Limb (tissue), 2 donors: ENCODE data around the gene CHP2.
"Not testable (repeated sequence)": the region's sequence is repeated elsewhere in the genome, so short reads cannot be mapped to it uniquely, and the experiment has no call there.

Experiments used
- DNase-seq, 2 donors: peaks; one replicate each; pipeline ENCODE4 v3.0.0-alpha.2; 2016; ENCODE audit errors: extremely low spot score in 2 of 2

CHP2 gene

DNA sequence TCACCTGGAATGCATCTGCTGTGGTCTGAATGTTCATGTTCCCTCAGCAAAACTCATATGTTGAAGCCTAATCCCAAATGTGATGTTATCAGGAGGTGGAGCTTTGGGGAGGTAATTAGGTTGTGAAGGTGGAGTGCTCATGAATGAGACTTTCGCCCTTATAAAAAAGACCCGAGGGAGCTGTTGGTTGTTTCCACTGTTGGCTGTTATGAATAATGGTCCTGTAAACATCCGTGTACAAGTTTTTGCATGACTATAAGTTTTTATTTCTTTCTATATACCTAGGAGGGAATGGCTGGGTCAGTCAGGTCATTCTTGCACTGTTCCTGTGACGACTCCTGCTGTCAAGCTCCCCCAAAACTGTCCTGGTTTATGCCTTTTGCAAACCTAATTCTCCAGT lies 9.6 kb upstream of the CHP2 start:
- no peak for DNase-seq

DNA sequence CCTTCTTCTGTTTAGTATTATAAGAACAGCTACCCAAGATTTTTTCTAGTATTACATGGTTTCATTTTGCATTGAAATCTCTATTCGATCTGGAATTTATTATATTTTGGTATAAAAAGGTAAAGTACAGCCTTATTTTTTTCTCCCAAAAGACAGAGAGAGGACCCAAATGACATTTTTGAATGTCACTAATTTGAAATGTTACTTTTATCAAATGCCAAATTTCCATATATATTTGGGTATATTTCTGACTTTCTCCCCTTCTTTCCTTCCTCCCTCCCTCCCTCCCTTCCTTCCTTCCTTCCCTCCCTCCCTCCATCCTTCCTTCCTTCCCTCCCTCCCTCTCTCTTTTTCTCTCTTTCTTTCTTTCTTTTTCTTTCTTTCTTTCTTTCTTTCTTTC lies 6.2 kb upstream of the CHP2 start:
- no peak for DNase-seq

DNA sequence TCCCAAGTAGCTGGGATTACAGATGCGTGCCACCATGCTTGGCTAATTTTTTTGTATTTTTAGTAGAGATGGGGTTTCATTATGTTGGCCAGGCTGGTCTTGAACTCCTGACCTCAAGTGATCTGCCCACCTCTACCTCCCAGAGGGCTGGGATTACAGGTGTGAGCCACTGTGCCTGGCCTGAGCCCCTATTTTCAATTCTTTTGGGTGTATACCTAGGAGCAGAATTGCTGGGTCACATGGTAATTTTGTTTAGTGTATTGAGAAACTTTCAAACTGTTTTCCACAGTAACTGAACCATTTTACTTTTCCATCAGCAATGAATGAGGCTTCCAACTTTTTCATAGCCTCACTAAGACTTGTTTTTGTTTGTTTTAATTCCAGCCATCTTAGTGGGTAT lies 3.8 kb upstream of the CHP2 start:
- DNase-seq = not testable (repeated sequence)

DNA sequence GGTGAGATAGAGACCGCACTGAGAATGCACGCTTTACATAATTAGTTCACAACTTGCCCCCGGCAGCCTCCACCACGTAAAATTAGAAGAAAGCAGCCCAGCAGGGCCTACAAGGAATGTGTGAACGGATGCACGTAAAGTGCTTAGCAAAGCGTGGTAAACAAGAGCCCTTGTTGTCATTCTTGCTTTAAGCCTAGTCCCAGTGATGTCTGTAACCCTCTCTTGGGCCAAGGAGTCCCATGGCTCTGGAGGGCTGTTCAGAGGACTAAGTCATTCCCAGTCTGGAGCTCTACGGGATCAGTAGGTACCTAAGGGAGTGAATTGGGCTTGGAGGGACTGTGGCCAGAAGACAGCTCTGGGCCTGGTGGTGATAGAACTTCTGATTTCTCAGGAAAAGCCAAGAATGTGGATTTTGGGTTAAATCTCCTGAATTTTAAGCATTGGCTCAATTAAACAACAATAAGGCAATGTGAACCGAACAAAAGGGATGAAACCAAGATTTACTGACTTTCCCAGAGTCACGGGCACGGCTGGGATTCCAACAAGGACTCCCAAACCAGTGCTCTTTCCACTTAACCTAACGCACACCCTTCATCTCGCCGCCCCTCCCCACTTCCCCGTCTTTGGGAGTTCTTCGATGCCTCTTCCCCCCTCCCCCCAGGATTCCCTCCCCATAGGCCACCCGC lies 775 bp upstream of the CHP2 start:
- DNase-seq = no peak

DNA sequence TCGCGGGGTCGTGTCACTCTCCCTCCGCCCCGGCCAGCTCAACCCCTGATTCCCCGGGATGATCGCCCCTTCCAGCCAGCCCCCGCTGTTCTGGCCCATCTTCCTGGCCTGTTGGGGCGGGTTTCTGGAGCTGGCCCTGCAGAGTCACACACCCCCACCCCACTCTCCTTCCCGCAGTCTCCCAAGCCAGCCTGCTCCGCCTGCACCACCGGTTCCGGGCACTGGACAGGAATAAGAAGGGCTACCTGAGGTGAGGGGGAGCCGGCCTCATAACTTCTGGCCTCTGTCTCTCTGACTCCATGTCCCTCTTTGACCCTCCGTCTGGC lies 621 bp downstream of the CHP2 start:
- no peak for DNase-seq

DNA sequence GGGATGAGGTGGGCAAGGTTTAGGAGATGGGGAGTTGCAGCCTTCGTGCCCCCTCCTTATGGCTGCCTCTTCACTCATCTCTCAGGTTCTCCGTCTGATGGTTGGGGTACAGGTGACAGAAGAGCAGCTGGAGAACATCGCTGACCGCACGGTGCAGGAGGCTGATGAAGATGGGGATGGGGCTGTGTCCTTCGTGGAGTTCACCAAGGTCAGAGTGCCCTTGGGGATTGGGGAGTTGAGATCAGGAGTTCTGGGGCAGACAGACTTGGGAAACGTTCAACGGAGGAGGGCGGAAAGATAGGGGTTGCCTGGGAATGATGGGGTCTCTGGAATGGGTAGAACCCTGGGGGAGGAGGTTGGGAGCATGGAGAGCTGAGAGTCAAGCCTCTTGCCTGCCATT lies 2.3 kb downstream of the CHP2 start:
- no peak for DNase-seq

DNA sequence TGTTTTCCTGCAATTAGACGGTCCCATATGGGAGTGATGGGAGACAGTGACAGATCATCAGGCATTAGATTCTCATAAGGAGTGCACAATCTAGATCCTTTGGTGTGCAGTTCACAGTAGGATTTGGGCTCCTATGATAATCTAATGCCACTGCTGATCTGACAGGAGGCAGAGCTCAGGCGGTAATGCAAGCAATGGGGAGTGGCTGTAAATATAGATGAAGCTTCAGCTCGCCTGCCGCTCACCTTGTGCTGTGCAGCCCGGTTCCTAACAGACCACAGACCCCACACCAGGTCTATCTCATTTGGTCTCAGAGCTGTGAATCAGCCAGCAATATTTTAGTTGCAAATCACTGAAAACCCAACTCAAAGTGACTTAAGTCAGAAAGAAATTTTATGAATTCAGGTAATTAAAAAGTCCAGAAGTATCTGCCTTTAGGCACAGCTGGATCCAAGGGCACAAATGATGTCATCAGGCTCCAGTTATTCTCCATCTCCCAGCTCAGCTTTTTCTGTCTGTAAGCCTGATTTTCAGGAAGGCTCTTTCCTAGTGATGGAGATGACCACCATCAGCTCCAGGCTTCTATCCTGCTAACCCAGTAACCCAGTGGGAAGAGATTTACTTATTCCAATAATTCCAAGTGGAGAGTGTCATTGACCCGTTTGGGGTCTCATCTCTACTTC lies 3.3 kb downstream of the CHP2 start:
- DNase-seq = no peak

DNA sequence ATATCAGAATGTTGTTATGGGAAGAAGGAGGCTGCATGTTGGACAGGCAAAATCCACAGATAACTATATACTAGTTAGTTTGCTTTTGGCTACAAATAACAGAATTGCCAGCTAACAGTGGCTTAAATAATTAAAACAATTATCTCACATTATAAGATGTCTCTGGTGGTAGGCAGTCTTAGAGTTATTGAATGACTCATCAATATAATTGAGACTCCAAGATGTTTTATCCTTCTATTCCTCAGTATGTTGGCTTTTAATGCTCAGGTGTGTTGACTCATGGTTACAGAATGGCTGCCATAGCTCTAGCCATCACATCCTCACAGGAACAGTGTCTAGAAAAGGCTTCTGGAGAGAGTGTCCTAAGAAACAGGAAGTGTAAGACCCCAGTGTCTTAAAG lies 11.1 kb downstream of the CHP2 start:
- DNase-seq = no peak

DNA sequence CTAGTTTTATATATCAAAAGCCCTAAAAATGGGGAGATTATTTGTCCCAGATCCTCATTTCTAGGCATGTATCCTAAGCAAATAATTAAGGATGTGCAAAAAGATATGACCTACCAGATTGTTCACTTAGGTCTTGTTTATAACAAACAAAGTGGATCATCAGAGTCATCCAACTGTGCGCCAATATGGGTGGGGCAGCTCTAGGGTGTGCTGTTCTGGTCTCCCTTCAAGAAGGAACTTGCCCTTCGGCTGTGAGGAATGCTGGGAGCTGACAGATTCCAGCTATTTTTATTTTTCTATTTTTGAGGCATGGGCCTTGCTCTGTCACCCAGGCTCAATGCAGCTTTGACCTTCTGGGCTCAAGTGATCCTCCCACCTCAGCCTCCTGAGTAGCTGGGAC lies 13.8 kb downstream of the CHP2 start:
- no peak for DNase-seq

DNA sequence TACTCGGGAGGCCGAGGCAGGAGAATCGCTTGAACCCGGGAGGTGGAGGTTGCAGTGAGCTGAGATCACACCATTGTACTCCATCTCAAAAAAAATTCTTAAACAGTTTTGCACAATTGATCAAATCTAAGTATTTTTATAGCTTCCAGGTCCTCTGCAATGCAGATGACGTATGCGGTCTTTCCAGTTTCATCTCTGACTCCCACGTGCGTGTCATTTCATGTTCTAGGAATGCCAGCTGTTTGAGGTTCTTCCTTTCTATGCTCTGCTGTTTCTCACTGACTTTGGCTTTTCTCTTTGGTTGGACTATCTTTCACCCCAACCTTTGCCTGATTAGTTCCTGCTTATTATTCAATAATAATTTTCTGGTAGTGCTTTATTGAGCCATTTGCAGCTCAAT lies 16.2 kb downstream of the CHP2 start:
- no peak for DNase-seq

DNA sequence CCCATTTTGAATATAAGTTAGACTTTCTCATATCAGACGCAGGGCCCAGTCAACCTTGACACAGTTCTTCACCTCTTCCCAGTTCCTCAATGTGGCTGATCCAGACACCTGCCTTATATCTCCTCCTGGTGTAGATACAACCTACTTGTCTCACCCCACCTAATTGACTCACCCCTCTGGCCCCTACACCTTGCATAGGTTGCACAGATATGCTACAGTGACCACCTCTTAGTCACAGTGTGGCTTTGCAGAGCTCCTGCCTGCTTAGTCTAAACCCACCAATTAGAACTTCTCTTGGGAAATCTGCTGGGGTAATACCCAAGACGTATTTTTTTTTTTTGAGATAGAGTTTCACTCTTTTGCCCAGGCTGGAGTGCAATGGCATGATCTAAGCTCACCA lies 16.8 kb downstream of the CHP2 start:
- no peak for DNase-seq

DNA sequence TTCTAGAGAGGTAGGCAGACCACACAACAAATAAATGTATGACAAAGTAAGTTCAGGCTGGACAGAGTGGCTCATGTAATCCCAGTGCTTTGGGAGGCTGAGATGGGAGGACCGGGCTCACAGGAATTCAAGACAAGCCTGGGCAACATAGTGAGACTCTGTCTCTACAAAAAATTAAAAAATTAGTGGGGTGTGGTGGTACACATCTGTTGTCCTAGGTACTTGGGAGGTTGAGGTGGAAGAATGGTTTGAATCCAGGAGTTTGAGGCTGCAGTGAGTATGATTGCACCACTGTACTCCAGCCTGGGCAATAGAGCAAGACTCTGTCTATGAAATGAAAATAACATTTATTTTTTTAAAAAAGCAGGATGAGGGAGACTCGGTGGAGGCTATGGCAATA lies 18.5 kb downstream of the CHP2 start:
- DNase-seq = no peak

DNA sequence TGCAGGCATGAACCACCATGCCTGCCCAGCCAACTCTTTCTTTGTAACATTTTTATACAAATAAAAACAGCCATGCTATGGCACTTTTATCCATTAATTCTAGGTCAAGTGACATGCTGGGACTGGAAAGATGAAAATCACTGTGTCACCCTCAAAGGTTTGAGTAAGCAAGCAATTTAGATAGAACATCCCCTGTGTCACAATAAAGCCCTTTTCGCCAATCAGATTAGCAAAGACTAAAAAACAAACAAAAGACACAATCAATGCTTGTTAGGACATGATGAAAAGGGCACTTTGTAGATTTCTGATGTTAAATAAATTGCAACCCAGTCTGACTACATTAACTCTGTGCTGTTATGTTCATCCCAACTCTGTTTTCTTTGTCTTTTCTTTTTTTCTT lies 26.4 kb downstream of the CHP2 start:
- DNase-seq = no peak

DNA sequence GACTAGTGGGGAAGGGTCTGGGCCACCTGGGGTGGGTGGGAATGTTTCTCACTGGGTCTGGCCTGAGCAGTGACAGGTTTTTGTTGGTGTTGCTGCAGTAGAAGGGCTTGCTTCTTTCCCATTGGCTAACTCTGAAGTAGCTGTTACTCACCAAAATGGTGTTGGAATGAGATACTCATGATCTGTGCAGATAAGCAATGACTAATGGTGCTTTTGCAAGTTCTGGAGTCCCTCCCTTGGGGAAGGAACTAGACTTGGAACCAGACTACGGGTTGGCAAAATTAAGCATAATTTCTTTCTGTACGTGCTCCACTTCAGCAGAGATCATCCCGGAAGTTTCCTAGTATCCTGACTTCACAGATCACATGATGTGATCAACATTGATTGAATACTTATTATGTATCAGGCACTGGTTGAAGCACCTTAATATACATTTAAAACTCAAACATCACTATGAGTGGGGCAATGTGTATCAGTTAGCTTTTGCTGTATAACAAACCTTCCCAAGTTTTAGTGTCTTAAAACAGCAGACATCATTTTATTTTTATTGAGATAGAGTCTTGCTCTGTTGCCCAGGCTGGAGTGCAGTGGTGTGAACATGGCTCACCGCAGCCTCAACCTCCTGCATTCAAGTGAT lies 30.1 kb downstream of the CHP2 start:
- no peak for DNase-seq

DNA sequence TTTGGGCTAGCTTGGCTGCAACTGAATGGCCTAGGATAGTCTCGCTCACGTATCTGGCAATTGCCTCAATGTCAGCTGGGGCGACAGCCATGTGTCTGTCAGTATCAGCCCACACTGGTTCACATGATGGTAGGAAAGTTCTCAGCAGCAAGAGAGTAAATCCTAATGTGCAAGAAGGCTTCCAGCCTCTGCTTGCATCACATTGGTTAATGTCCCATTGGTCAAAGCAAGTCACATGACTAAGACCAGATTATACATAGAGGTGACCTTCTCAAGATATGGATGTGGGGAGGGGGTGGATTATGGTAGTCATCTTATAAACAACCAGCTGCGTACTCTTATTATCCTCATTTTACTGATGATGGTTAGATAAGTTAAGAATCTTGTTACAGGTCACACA lies 31.0 kb downstream of the CHP2 start:
- DNase-seq = no peak

DNA sequence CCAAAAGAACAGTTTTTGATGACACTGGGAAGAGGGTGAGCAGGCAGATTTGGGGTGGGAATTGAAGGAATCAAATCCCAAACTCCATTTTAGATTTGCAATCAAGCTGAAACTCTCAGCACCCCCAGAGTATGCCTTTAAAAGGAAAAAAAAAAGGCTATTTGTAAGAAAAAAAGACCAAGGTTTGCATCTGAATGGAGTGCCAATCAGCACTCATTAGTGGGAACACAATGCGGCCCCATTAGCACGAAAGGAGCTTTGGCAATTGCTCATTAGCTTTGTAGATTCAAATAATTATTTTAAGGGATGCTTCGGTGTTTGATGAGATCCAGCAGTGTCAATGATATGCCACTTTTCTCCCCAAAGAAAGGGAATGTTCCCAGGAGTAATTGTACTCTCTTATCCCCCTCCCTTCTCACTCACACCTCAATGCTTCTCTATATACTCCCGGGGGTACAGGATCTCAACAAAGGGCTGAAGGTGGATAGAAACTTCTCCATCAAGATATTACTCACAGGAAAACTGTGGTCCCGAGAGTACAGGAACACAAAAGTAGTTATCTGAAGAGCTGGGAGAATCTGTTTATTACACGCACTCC lies 32.2 kb downstream of the CHP2 start:
- DNase-seq = no peak

DNA sequence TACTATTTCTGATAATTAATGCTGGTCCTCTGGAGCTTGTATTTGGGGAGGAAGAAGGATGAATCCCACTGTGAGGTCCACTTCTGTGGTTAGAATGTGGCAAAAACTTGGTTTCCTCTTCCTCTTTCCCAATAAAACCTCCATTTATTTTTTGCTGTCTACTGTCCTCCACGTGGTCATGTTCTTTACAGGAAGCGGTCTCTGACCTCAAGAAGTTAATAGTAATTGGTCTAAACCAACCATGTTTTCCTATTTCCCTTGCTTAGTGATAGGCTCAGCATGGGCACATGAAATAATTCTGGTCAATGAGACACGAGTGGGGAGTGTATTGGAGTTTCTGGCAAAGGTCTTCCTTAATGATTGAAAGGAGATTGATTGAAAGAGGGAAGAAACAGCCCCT lies 33.9 kb downstream of the CHP2 start:
- DNase-seq = no peak

DNA sequence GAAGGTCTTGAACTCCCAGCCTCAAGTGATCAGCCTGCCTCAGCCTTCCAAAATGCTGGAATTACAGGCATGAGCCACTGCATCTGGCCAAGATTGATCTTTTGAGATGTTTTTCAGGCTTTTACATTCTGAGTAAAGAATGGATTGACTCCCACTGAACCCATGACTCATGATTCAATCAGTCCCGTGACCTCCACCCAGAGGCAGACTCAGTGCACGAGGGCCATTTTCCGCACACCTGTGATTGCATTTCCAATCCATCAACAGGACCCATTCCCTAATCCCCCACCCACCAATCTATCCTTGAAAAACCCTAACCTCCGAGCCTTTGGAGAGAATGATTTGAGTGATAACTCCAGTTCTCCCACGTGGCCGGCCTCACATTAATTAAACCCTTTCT lies 40.6 kb downstream of the CHP2 start:
- DNase-seq = no peak

DNA sequence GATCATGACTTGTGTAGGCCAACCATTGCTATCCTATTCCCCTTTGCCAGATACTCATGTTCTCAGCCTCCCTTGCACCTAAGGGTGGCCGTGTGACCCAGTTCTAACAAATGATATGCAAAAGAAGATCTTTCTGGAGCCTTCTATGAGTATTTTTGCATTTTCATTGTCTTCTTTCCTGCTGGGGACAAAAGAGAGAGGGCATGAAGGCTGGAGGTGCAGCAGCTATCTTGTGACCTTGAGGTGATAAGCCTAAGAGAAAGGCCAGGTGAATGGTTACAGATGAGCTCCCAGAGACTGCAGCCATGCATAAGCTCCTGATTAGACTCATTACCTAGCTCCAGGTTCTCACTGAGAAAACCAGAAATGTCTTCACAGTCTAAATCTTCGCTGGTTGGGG lies 42.1 kb downstream of the CHP2 start:
- no peak for DNase-seq

DNA sequence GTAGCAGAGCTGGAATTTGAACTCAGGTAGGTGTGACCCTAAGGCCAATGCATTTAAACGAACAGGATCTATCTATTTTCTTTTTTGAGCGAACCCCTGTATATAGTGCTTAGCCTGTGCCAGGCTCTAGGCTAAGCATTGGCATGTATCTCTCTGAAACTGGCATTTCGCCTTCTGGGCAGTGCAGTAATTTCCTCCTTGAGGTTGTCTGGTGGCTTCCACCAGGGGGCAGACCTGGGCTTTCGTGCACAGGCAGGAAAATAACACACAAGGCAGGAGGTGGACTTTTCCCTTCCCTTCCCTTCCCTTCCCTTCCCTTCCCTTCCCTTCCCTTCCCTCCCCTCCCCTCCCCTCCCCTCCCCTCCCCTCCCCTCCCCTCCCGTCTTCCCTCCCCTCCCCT lies 46.6 kb downstream of the CHP2 start:
- DNase-seq = peak; percentile 13 to 62

DNA sequence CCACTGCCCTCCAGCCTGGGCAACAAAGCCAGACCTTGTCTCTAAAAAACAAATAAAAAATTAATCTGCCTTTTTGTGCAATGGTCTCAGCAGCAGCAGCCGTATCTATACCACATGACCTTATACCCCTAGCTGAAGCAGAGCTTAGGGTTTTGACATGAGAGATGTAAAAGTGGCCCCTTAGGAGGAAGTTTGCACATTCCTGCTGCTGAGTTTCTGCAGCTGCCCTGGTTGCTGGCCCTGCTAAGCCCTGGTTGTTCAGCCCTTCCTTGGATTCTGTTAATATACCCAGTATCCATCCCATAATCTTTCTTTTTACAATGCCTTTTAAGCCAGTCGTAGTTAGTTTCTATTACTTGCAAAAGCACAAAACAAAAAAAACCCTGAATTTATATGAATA lies 48.0 kb downstream of the CHP2 start:
- DNase-seq = no peak

DNA sequence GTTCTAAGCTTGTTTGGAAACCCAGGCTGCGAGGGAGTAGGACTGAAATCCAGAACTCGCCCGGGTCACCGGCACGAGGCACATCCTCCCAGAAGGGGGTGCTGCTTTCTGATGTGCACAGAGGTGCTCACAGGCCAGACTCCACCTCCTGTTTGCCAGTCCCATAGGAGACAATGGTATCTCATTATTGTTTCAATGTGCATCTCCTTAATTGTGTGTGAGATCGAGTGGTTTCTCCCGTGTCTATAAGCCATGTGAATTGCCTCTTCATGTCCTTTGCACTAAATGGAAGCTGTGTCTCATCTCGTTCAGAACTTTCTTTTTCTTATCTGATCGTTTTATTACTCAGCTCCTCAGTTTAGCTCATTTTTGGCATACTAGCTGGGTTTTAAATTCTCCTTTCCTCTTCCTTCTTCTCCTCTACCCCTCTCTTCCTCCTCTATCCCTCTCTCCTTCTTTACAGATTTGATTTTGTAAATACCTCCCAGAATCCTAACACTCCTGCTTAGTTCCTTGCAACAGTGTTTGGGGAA lies 48.8 kb downstream of the CHP2 start:
- no peak for DNase-seq

DNA sequence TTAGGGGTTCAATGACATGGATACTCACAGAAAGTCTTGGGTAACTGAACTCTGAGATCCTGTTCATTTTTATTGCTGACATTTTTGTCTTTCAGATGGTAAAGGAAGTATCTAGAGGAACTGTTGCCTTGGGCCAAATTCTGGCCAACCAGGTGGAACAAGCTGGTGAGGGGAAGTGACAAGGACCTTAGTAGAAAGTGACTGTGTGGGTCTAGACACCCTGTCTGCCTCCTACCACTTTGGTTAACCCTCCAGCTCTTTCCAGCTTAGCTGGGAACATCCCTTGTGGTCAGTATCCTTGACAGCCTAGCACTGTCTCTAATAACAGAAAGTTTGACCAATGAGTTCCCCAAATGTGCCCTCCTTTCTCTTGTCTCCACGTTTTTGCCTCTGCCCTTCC lies 52.2 kb downstream of the CHP2 start:
- no peak for DNase-seq
